Measurements from ENCODE around the gene MCFD2. TPM values are rescaled to one million over a fixed set of nuclear protein-coding genes. Genes with fewer than 3 reads are reported as not detected.
A peak's percentile ranks its signal among the peaks of the same experiment; 100 is the strongest.

Gene MCFD2
- total RNA-seq, 1 donor from 2014 or later, result 82.3 TPM

- no peak for TF ChIP-seq CTCF (IDR thresholded peaks at IDR 0.05)
- no peaks in the 10 kb centered on the region for H3K9me3 ChIP-seq
- intact Hi-C loops (cut with DNase I), result no loop called here
- H3K36me3 ChIP-seq, result no peaks in the 10 kb centered on the region
- H3K27me3 ChIP-seq (ENCODE audit: low read depth), result no peaks in the 10 kb centered on the region
- H3K4me1 ChIP-seq, result peaks cover 13% of the 10 kb centered on the region
- ATAC-seq (no peak), DNase-seq (no peak)
- no peak overlapping the region for H3K4me3 ChIP-seq
- no peak overlapping the region for H3K27ac ChIP-seq
These were observed 21.0 kb upstream of the MCFD2 start for GRCh38 chr2:46936566-46936965.

GRCh38 chr2:46935071-46935470 lies 19.5 kb upstream of the MCFD2 start:
- Histone ChIP-seq H3K9me3 (no peaks in the 10 kb centered on the region), H3K4me1 (peaks cover 8% of the 10 kb centered on the region), H3K36me3 (no peaks in the 10 kb centered on the region), H3K4me3 (no peak overlapping the region), H3K27me3 (ENCODE audit: low read depth) (no peaks in the 10 kb centered on the region), H3K27ac (no peak overlapping the region)
- DNase-seq (no peak), ATAC-seq (no peak)
- intact Hi-C loops (cut with DNase I), result no loop called here
- TF ChIP-seq CTCF (IDR thresholded peaks at IDR 0.05), result no peak

GRCh38 chr2:46929612-46930011 lies 14.0 kb upstream of the MCFD2 start:
- DNase-seq, result no peak
- no peaks in the 10 kb centered on the region for H3K36me3 ChIP-seq
- no peaks in the 10 kb centered on the region for H3K27me3 ChIP-seq (ENCODE audit: low read depth)
- intact Hi-C loops (cut with DNase I), result no loop called here
- no peak for ATAC-seq
- H3K4me1 ChIP-seq, result no peaks in the 10 kb centered on the region
- H3K9me3 ChIP-seq, result peaks cover 6% of the 10 kb centered on the region
- H3K4me3 ChIP-seq, result no peak overlapping the region
- no peak overlapping the region for H3K27ac ChIP-seq
- TF ChIP-seq CTCF (IDR thresholded peaks at IDR 0.05), result no peak

GRCh38 chr2:46926863-46927262 lies 11.3 kb upstream of the MCFD2 start:
- intact Hi-C loops (cut with DNase I), result no loop called here
- Histone ChIP-seq H3K4me1 (no peaks in the 10 kb centered on the region), H3K9me3 (peaks cover 6% of the 10 kb centered on the region), H3K27ac (no peak overlapping the region), H3K4me3 (no peak overlapping the region), H3K36me3 (no peaks in the 10 kb centered on the region), H3K27me3 (ENCODE audit: low read depth) (no peaks in the 10 kb centered on the region)
- ATAC-seq (no peak), DNase-seq (no peak)
- TF ChIP-seq CTCF (IDR thresholded peaks at IDR 0.05), result no peak

- Histone ChIP-seq H3K27me3 (ENCODE audit: low read depth) (no peaks in the 10 kb centered on the region), H3K36me3 (no peaks in the 10 kb centered on the region), H3K4me1 (no peaks in the 10 kb centered on the region), H3K9me3 (peaks cover 6% of the 10 kb centered on the region), H3K4me3 (no peak overlapping the region), H3K27ac (no peak overlapping the region)
- no peak for TF ChIP-seq CTCF (IDR thresholded peaks at IDR 0.05)
- intact Hi-C loops (cut with DNase I), result no loop called here
- ATAC-seq (peak in 1 of 2 donors; percentile 47), DNase-seq (no peak)
These were observed 10.1 kb upstream of the MCFD2 start for GRCh38 chr2:46925474-46926351.

Data from lower lobe of right lung (tissue), 2 donors.